GM19099 (cell line): ENCODE measurements around the gene SNX15.

Experiments used
- POLR2A ChIP-seq: IDR thresholded peaks from 3 replicates; pipeline ENCODE4 v1.6.1; 2011; ENCODE audit warnings: low read depth; ENCODE audit not compliant: insufficient read length; ENCODE audit errors: extremely low read depth

Gene SNX15

DNA sequence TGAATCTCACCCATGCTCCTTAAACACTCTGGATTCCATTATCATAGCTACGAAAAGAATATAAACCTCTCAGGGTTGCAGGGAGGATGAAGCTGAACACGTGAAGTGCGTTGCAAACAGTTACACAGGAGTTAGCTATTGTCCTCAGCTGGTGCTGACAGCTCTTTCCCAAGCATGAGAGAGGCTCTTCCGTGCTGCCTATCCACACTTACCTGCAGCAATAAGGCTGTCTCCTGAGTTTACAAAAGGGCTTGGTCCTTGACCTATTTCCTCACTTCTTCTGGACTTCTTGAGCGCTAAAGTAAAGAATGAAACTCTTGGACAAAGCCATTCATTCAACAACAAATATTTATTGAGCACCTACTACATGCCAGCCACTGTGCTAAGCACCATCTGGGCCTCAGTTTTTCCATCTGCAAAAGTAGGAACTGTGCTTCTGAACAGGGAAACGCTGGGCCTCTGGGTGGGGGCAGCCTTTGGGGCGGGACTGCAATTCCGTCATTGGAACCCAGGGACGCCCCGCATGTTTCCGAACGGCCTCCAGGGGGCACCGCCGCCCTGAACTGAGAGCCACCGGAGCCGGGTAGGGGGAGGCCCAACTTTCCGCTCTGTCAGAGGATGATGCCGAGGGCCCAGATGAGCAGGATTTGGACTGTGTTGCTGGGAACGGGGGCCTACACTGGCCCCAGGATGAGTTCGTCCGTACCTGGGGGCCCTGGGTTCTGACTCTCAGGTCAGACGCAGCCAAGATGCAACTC lies 13.9 kb upstream of the SNX15 start:
- no peak for TF ChIP-seq POLR2A

DNA sequence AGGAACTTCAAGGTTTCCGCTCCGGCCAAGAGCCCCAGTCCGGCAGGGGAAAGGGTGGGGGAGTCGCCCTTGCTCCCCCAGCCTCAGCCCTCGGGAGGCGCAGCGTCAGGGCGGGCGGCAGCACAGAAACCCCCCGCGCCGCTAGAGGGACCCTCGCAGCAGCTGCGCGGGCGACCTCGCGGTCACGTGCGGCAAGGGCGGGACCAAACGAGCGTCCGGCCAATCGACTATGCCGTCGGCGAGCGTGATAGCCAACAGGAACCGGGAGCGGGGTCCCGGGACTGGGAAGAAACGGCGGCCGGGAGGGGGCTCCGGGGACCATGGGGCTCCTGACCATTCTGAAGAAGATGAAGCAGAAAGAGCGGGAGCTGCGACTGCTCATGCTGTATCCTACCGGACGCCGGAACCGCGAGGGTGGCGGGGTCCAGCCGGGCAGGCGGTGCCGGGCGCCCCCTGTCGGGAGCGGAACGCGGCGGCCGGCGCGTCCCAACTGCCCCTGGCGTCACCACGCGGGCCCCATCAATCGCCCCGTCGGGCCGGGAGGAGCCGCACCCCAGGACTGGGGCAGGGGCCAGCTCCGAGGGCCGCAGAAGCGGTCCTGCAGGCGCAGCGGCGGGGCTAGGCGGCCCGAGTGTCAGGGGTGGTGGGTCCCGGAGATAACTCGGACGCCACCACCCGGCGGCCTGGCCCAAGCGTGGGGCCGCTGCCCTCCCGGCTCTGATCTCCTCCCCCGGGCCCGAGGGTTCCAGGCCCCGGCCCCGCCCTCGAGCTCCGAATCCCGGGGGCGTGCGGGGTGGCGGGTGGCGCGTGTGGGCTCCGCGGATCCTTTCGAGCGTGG lies 13.1 kb upstream of the SNX15 start, which contains the start of gene ARL2:
TSS of gene ARL2 (plus strand) at position 273 of the 838 bp plus-strand sequence. CDS start at position 321, 48 bp downstream.
- TF ChIP-seq POLR2A = peak; percentile 62

DNA sequence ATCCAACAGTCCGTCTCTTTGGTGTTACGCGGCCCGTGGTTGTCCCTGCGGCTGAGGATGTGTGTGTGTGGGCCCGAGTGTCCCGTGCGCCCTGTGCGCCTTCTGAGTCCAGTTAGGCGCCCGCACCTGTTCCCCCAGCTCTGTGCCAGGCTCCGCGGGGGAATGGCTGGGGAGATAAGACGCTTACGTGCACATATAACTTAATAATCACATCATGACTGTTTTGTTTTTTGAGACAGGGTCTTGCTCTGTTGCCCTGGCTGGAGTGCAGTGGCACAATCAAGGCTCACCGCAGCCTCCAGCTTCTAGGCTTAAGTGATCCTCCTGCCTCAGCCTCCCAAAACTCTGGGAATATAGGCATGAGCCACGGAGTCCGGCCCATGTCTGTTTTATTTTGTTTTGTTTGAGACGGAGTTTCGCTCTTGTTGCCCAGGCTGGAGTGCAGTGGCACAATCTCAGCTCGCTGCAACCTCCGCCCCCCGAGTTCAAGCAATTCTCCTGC lies 12.5 kb upstream of the SNX15 start:
- no peak for TF ChIP-seq POLR2A

DNA sequence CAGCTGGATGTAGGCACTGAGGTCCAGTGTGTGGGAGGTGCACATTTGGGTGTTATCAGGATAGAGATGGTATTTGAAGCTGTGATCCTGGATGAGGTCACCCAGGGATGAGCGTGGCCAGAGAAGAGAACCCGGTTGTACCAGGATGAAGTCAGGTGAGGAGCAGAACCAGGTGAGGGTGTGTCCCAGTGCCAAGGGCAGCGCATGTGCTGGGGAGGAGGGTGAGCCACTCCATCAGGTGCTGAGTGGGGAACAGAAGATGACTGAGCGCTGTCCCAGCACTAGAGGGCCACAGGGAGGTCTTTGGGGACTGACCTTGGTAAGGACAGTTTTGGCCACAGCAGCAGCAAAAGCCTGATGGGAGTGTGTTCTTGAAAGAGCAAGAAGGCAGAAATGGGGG lies 10.5 kb upstream of the SNX15 start:
- TF ChIP-seq POLR2A = no peak

DNA sequence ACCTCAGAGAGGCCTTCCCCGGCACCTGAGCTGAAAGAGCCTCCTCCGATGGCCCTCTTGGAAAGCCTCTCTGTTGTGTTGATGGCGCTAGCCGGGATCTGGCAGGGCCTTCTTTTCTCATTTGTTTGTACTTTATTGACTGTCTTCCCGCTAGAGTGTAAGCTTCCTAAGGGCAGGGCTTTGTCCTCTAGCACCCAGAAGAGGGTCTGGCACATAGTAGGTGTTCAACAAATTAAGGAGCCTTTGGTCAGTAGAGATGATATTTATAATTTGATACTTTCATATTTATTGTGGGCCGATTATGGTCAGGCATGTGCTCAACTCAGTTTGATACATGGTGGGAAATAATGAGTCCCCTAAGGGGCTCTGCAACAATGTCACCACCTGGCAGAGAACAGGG lies 9.3 kb upstream of the SNX15 start:
- TF ChIP-seq POLR2A = no peak

DNA sequence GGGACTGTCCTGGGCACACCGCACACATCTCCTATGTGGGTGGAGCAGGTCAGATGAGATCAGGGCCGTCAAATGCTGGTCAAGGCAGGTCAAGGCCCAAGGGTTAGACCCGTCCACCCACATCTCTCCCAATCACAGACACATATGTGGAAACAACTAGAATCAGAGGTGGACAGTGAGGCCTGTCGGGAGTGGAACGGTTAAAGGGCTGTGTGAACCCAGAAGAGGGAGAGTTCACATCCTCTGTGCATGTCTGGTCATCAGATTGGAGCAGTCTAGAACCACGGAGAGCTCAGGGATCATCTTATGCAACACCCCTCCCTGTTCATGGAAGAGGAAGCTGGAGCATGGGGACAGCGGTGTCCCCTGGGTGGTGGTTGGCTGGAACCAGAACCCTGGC lies 7.4 kb upstream of the SNX15 start:
- no peak for TF ChIP-seq POLR2A

DNA sequence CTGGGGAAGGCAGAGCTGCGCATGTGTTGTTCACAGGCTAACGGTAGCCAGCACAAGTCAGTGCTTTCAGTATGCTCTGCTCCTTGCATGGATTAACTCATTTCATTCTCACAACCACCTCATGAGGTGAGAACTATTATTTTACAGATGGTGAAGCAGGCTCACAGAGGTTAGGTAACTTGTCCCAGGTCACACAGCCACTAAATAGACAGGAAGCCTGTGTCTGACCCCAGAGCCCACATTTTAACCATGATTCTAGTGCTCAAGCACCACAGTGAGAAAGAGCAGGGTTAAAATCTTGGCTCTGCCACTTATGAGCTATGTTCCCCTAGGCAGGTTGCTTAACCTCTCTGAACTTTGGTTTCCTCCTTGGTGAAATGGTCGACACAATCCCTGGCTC lies 6.2 kb upstream of the SNX15 start:
- TF ChIP-seq POLR2A = no peak

DNA sequence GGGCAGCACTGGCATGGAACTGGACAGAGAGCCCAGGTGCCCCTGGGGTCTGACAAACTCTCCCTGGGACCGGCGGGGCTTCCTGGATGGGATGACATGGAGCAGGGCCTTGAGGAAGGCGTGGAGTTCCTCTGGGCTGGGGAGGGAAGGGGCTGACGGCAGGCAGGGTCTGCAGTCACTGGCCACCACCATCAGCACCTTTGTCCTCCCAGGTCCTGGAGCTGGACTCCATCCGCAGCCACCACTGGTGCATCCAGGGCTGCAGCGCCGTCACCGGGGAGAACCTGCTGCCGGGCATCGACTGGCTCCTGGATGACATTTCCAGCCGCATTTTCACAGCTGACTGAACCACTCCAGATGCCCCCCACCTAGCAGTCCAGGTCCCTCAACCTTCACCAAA lies 5.7 kb upstream of the SNX15 start:
- TF ChIP-seq POLR2A = no peak

DNA sequence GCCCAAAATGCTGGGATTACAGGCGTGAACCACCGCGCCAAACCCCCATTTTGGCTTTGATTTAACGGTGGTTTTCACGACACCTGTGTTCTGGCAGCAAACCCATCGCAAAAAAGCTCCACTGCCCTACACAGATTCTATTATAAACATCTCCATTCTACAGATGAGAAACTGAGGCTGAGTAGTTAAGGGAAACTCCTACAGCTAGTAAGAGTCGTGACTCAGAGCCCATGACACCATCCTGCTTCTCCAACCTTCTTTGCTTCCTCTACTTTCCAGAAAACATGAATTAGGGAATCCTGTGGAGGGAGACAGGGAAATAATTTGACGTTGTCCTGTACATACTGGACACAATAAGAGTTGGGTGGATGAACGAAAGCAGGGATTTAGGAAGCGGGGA lies 429 bp upstream of the SNX15 start:
- TF ChIP-seq POLR2A = no peak

DNA sequence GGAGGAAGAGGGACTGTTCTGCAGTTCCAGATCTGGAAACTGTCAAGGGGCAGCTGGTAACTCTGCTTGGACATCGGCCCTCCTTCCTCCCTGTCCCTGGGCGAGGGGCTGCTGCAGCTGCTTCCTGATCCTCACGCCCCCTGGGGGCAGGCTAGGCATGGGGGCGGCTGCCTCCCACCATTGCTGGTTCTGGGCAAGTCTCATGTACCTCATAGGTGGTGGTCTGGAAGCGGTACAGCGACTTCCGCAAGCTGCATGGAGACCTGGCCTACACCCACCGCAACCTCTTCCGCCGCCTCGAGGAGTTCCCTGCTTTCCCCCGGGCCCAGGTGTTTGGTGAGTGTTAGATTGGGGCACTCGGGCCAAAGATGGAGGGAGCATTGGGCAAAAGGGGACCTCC lies 5.0 kb downstream of the SNX15 start:
- no peak for TF ChIP-seq POLR2A

DNA sequence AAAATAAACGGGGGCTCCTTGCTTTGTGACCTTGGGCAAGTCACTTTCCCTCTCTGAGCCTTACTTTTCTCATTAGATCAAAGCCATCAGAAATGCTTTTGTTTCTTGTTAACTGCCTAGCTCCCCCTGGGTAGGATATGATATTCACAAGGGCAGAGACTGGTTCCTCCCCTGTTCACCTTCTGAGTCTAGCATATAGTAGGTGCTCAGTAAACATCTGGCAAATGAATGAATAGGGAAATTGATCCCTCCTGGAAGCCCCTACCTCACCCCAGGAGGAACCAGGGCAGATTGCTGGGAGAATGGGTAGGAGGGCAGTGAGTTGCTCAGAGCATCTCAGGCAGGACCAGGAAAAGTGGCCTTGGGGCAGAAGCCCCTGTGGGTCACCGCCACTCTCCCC lies 7.2 kb downstream of the SNX15 start:
- no peak for TF ChIP-seq POLR2A

DNA sequence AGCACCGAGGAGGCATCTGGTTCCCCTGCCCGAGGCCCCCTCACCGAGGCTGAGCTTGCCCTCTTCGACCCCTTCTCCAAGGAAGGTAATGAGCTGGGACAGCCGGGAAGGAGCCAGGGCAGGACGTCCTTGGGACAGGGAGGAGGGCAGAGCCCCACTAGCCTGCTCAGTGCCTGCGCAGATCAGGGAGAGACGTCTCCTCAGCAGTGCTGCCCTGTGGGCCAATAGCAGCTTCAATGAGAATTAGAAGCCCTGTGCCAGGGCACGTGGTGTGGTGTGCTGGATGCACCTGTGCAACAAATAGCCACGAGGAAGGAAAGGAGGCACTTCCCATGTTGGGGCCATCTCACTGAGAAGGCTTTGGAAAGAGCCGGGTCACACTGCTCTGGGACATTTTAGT lies 8.3 kb downstream of the SNX15 start:
- no peak for TF ChIP-seq POLR2A

DNA sequence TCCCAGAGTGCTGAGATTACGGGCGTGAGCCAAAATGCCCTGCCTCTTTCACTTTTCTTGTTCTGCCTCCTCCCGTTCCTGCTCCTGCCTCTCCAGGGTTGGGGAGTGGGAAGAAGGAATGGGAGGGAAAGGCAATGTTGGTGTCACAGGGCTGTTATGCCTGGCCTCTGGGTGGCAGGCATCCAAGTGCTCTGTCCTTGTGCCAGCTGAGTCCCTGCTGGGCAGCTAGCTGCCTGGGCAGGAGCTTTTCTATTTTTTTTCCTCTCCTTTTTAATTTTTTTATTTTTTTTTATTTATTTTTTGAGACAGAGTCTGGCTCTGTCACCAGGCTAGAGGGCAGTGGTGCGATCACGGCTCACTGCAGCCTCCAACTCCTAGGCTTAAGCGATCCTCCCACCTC lies 9.7 kb downstream of the SNX15 start:
- no peak for TF ChIP-seq POLR2A

DNA sequence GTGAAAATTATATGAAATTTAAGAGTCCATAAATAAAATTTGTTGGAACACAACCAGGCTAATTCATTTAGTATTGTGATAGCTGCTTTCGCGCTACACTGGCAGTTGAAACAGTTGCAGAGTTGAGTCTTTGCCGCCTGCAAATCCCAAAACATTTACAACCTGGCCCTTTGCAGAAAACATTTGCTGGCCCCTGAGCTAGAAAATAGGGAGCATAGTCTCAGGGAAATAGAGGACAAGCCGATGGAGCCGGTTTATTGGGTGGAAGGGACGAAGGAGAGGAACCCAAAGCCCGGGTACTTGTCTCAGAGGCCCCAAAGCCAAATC lies 13.2 kb downstream of the SNX15 start:
- no peak for TF ChIP-seq POLR2A

DNA sequence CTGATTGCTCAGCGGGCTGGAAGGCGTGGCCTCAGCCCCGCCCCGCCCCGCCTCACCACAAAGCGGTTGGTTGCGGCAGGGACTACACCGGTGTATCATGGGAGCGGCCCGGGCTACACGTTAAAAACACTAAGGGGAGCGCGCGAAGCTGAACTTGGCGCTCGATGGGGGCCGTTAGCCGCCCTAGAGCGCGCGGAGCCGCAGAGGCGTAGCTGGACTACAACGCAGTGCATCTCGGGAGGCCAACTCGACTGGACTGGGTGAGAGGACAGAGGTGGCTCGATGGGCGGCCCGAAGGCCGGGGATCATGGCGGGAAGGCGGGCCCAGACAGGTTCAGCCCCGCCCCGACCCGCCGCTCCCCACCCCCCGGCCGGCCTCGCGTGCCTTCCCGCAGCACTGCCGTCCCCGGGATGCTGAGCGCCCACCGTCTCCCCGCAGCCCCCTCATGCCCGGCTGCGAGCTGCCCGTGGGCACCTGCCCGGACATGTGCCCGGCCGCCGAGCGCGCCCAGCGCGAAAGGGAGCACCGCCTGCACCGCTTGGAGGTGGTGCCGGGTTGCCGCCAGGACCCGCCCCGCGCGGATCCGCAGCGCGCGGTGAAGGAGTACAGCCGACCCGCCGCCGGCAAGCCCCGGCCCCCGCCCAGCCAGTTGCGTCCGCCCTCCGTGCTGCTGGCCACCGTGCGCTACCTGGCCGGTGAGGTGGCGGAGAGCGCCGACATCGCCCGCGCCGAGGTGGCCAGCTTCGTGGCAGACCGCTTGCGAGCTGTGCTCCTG lies 13.8 kb downstream of the SNX15 start, which contains the start of gene SAC3D1:
TSS of gene SAC3D1 (plus strand) at position 364 of the 776 bp plus-strand sequence. CDS start at position 447, 83 bp downstream.
- peak; percentile 56 for TF ChIP-seq POLR2A
